Ascending aorta (tissue), 2 donors: ENCODE measurements around the gene HAUS3. TPM values are rescaled to one million over a fixed set of nuclear protein-coding genes. Genes with fewer than 3 reads are reported as not detected.
A peak's percentile ranks its signal among the peaks of the same experiment; 100 is the strongest.

Experiments
- DNase-seq, 2 donors: peaks; one replicate each; pipeline ENCODE4 v3.0.0-alpha.2; 2019; ENCODE audit warnings: low spot score in 2 of 2
- H3K27ac ChIP-seq, 2 donors: fragments of 200-600 bp; sonication (generic); one replicate each; pipeline ENCODE4 v1.5.1; 2016 to 2017; ENCODE audit warnings: mild to moderate bottlenecking in 1 of 2
- H3K27me3 ChIP-seq: fragments of 200-600 bp; sonication (generic); one replicate; pipeline ENCODE4 v1.5.1; 2017
- H3K36me3 ChIP-seq, 2 donors: fragments of 200-600 bp; sonication (generic); one replicate each; pipeline ENCODE4 v1.5.1; 2016
- H3K4me1 ChIP-seq, 2 donors: fragments of 200-600 bp; sonication (generic); one replicate each; pipeline ENCODE4 v1.5.1; 2016 to 2017; ENCODE audit warnings: mild to moderate bottlenecking in 1 of 2
- H3K4me3 ChIP-seq, 2 donors: fragments of 200-600 bp; sonication (generic); one replicate each; pipeline ENCODE4 v1.5.1; 2016 to 2017; ENCODE audit warnings: mild to moderate bottlenecking in 1 of 2
- H3K9me3 ChIP-seq, 2 donors: fragments of 200-600 bp; sonication (generic); one replicate each; pipeline ENCODE4 v1.5.1; 2016
- CTCF ChIP-seq, 3 experiments: fragments of 200-600 bp in 2 of 3; fragments of 450-650 bp in 1 of 3; sonication (generic) in 2 of 3; IDR thresholded peaks; one replicate each; pipeline ENCODE4 v1.5.1; 2016 to 2019; ENCODE audit warnings: antibody characterized with exemption in 3 of 3, mild to moderate bottlenecking in 1 of 3, moderate library complexity in 1 of 3
- intact Hi-C: fragments of 100-400 bp; cut with DNase I; formaldehyde crosslinking; loops from one replicate; pipeline ENCODE4 v1.15.1; 2023
- total RNA-seq: library from RNA; depleted of rRNA; stranded (reverse); fragments of >200 nt; gene quantifications from one replicate; pipeline ENCODE4 v1.1.0, GENCODE V29; 2016

HAUS3 gene
- total RNA-seq, 1 donor from 2014 or later: 9.0 TPM

- DNase-seq: peak; percentile 5 to 57
- TF ChIP-seq CTCF (IDR thresholded peaks at IDR 0.05): no peak
- intact Hi-C loops: no loop called here
- Histone ChIP-seq H3K27ac (peak overlapping the region in 1 of 2 donors; percentile 4), H3K4me1 (peaks cover 26 to 45% of the 10 kb centered on the region in 2 donors), H3K4me3 (no peak overlapping the region), H3K9me3 (no peaks in the 10 kb centered on the region), H3K27me3 (no peaks in the 10 kb centered on the region), H3K36me3 (peaks cover 42 to 65% of the 10 kb centered on the region in 2 donors)
These were observed 11.5 kb upstream of the HAUS3 start for GRCh38 chr4:2253160-2254084.

- H3K4me3 ChIP-seq: no peak overlapping the region
- peaks cover 19 to 37% of the 10 kb centered on the region in 2 donors for H3K4me1 ChIP-seq
- TF ChIP-seq CTCF (IDR thresholded peaks at IDR 0.05): no peak
- intact Hi-C loops: no loop called here
- no peaks in the 10 kb centered on the region for H3K27me3 ChIP-seq
- no peaks in the 10 kb centered on the region for H3K9me3 ChIP-seq
- H3K36me3 ChIP-seq: peaks cover 47 to 74% of the 10 kb centered on the region in 2 donors
- DNase-seq: peak in 1 of 2 donors; percentile 48
- peak overlapping the region in 1 of 2 donors; percentile 4 for H3K27ac ChIP-seq
These were observed 10.7 kb upstream of the HAUS3 start for GRCh38 chr4:2252530-2253091.

GRCh38 chr4:2251795-2252529 is 10.0 kb upstream of the HAUS3 start:
- Histone ChIP-seq H3K27ac (no peak overlapping the region), H3K4me3 (no peak overlapping the region), H3K4me1 (peaks cover 14 to 30% of the 10 kb centered on the region in 2 donors), H3K27me3 (no peaks in the 10 kb centered on the region), H3K9me3 (no peaks in the 10 kb centered on the region), H3K36me3 (peaks cover 47 to 76% of the 10 kb centered on the region in 2 donors)
- DNase-seq: peak; percentile 4 to 62
- TF ChIP-seq CTCF (IDR thresholded peaks at IDR 0.05): no peak
- intact Hi-C loops: no loop called here

GRCh38 chr4:2251073-2251794 is 9.3 kb upstream of the HAUS3 start:
- intact Hi-C loops: no loop called here
- Histone ChIP-seq H3K4me1 (peaks cover 9 to 23% of the 10 kb centered on the region in 2 donors), H3K4me3 (no peak overlapping the region), H3K36me3 (peaks cover 47 to 76% of the 10 kb centered on the region in 2 donors), H3K9me3 (no peaks in the 10 kb centered on the region), H3K27me3 (no peaks in the 10 kb centered on the region), H3K27ac (no peak overlapping the region)
- peak; percentile 6 to 61 for DNase-seq
- TF ChIP-seq CTCF (IDR thresholded peaks at IDR 0.05): no peak
